GM19455 (cell line): ENCODE results near the gene ERFL.
"Not testable (repeated sequence)": the region's sequence is repeated elsewhere in the genome, so short reads cannot be mapped to it uniquely, and the experiment has no call there.

ENCODE experiments used
- ATAC-seq: cut with Tn5 transposase; IDR thresholded peaks from one replicate; pipeline ENCODE4 v1.9.1; 2021; ENCODE audit not compliant: unreplicated experiment

ERFL gene

DNA sequence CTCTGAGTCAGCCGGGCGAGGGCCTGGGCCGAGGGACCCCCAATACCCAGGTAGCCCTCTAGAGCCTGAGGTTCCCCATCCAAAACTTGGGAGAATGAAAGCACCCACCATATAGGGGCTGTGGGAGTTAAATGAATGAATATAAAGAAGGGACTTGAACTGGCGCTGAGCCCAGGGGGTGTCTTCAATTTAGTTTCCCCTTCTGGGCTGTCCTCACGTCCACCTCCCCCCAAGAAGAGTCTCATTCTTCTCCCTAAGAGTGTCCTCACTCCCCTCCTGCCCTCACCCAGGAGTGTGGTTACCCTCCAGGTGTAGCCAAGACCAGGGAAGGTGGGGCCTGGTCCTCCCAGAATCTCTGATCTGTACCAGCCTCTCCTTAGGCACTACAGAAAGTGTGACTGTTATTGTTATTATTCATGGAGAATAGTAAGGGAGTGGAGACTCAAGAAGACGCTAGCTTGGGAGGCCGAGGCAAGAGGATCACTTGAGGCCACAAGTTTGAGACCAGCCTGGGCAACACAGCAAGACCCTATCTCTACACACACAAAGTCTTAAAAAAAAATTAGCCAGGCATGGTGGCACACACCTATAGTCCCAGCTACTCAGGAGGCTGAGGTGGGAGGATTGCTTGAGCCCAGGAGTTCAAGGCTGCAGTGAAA, 48.5 kb downstream of the ERFL start:
- no peak for ATAC-seq

DNA sequence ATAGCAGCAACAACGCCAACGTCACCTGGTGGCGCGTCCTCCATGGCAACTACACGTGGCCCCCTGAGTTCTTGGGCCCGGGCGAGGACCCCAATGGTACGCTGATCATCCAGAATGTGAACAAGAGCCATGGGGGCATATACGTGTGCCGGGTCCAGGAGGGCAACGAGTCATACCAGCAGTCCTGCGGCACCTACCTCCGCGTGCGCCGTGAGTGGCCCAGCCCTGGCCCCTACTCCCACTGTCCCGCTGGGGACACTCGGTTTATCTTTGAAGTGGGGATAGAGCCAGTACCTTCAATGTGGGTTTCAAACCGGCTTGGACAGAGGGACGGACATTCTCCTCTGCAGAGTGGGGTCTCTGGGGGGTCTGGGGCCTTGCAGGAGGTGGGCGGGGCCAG, 49.2 kb downstream of the ERFL start:
- ATAC-seq = no peak

DNA sequence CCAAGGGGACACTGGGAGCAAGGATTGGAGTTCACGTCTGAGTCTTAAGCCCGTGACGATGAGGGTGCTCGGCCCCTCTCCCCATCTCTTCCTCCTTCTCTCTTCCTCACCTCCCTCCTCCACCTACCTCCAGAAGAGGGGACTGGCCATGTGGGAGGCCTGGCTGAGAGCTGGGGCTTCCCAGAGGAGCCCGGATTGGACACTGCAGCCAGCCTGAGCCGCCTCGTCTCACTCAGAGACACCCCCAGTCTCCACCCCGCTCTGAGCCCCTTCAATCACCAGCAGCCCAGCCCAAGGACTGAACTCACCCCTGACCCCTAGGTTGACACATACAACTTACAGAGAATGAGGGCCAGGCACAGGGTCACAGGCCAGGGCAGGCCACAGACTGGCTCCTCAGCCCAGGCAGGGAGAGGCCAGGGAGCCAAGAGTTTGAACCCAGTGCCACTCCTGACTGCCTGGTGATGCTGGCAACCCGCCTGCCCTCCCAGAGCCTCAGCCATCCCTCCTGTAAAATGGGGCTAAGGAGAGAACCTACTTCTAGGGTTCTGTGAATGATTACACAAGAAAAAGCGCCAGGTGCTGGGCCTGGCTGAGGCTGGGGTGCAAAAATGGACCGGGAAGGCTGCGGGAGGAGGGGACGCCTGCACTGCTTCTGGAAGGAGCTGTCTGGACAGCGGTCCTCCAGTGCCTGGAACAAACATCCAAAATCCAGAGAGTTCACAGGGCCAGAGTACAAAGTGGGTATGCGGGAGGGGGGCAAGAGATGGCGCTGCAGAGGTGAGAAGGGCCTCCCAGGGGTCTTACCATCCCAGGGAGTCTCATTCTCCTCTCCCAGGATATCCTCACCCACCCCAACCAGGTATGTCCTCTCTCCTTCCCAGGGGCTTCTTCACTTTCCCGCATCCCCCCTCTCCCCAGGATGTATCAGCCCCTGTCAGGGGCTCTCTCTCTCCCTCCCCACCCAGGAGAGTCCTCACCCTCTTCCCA, 50.0 kb downstream of the ERFL start:
- no peak for ATAC-seq

DNA sequence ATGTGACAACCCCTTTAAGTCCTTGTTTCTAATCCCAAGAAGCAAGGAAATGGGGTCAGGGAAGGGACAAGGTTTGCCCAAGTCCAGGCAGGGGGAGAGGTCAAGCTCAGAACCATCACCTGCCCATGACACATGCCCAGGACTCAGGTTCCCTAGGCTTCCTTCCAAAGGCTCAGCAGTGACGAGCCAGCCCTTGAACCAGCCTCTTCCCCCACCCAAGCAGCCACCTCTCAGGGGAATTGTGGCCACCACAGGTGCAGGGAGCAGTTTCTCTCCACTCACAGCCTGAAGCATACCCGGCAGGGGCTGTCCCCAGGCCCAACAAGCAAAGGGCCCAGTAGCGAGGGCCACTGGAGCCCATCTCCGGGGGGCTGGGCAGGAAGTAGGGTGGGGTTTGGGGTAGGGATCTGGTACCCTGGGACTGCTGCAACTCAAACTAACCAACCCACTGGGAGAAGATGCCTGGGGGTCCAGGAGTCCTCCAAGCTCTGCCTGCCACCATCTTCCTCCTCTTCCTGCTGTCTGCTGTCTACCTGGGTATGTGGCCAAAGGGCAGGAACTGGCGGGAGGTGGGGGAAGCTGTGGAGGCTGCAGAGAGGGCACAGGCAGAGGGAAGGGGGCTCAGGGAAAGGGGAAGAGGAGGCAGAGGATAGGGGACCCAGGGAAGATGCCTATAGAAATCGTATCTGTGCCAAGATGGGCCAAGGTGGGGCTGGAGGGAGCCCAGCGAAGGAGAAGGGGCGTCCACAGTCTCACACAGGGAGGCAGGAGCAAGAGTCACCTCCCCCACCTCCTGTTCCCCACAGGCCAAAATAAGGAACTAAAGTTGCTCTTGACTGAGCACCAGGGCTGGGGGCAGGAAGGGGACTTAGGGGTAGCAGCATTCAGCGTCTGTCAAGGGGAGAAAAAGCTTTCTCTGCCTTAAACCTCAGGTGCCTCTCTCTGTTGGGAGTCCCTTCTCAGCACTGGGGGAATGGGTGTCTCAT, 51.1 kb downstream of the ERFL start, which contains the start of gene CD79A:
CD79A (plus strand) TSS at position 433 of the 986 bp plus-strand sequence; CDS start at position 459, 26 bp downstream.
- ATAC-seq = no peak

DNA sequence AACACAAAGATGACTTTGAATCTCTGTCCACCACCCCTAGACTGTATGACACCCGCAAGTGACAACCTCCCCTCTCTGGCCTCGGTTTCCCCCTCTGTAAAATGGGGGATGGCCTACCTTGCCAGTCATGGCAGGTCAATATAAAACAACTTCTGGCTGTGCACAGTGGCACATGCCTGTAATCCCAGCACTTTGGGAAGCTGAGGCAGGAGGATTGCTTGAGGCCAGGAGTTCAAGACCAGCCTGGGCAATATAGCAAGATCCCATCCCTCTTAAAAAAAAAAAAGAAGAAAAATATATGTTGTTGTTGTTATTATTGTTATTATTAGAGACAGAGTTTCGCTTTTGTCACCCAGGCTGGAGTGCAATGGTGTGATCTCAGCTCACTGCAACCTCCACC, 52.3 kb downstream of the ERFL start:
- ATAC-seq = not testable (repeated sequence)

DNA sequence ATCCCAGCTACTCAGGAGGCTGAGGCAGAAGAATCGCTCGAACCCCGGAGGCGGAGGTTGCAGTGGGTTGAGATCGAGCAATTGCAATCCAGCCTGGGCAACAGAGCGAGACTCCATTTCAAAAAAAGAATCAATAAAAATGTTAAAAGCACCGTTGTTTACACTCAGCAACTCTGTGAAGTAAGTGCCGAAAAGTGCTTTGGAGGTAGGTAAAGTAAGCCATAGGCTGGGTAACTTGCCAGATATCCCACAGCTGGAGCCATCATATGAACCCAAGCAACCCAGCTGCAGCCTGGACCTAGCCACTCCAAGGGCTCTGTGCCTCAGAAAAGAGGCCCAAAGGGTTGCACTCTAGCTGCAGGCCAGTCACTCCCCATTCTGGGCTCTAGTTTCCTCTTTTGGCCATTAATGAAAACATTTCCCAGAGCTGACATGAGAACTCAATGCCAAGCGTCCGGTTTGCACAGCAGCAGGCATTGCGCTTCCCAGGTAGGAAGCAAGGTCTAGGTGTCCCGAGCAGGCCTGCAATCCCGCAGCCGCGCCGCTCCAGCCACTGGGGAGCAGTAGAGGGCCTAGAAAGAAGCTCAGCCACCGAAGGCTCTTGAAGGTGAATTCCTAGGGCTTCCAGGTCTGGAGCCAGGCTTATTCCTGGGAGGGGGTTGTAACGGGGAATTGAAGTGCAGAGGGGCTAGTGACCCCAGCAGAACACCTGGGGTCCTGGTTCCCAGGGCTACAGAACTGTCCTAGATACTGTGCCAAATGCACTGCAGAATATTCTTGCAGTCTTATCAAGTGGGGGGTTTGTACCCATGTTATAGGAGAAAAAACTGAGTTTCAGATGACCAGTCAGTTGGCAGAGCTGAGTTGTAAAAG, 55.2 kb downstream of the ERFL start:
- ATAC-seq = no peak

DNA sequence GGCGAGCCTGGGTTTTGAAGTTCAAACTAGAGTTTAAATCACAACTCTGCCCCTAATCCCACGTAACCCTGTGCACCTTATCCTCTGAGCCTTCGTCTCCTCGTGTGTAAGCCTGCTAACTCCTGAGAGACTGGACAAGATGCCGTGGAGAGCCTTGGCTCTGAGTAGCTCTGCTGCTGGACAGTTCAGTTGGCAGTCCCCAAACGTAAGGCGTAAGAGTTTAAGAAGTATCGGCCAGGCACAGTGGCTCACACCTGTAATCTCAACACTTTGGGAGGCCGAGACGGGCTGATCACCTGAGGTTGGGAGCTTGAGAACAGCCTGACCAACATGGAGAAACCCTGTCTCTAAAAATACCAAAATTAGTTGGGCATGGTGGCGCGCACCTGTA, 55.9 kb downstream of the ERFL start:
- ATAC-seq = no peak

DNA sequence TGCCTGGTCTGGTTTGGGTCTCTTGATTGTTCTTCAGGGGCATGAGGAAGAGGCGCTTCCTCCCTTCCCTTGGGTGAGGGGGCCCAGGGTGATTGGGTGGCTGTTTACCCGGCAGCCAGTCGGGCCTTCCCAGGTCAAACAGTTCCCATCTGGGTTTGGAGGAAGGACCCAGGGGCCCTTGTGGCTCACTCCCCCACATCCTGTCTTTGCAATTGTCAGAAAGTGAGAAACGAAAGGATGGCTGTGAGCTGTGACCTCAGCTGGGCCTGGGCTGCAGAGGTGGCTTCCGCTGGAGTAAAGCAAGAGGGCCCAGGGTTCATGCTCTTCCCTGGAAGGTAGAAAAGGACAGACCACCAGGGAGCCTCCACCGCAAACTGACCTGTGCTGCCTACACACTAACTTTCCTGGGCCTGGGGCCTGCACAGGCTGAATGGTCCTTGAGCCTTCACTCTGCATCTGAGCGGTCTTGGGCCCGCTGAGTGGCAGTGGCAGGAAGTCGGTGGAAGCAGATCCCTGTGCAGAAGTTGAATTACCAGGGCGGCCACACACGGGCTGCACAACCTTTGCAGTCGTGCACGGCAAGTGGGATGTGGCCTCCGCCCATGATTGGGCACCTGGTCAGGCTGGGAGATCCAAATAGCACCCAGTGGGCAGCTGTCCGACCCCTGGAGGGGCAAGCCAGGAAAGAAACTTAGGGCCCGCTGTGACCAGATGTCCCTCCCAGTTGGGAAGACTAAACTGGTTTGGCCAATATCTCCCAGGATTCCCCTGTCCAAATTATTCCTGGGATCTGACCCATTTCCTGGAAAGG, 56.5 kb downstream of the ERFL start:
- no peak for ATAC-seq

DNA sequence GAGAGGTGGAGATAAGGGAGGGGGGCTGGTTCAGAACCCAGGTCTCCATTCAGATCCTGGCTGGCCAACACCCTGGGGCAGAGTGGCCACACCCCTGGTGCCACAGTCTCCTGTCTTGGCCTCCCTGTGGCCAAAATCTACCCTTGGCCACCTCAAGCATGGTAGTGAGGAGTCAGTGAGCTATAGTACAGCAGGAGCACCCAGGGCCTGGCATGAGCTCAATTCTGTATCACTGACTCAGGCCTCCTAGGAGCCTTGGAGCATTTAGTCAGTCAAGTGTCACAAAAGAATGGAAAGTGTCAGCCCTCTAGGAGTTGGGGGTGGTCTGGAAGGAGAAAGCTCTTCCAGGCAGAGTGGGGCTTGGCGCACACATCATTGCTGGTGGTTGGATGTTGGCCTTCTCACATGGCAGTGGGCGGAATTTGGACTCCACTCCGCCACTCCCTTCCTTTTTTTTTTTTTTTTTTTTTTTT, 57.8 kb downstream of the ERFL start:
- ATAC-seq = no peak

DNA sequence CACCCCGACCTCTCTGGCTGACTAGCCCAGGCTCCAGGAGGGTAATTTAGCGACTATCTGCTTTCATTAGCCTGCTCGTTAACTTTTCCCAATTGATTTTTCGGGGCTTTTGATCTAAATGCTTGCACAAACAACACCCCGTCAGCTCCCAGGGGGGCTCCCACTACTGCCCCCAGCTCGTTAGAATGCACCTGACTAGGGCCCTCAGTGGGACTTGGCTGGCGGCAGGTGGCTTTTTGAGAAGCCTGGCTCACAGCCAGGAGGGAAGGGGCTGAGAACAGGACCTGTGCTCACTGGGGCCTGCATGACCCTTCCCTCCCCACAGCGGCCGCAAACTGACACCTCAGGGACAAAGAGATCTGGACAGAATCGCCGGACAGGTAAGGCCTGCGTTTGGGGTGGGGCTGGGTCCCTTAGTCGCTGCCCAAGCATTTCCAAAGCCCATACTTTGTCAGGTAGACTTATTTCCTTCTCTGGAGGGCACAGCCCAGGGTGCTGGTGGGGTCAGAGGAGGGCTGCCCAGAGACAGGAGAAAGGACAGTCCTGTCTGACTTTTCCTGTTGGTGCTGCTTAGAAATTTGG, 58.8 kb downstream of the ERFL start:
- no peak for ATAC-seq

DNA sequence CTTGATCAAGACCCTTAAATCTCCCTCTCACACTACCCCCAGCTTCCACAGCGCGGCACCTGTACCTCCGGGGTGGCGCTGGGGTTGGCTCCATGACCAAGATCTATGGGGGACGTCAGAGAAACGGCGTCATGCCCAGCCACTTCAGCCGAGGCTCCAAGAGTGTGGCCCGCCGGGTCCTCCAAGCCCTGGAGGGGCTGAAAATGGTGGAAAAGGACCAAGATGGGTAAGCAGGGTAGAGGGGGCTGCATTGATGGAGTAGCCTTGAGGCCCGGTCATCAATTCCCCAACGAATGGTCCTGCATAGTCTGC, 59.3 kb downstream of the ERFL start:
- no peak for ATAC-seq

DNA sequence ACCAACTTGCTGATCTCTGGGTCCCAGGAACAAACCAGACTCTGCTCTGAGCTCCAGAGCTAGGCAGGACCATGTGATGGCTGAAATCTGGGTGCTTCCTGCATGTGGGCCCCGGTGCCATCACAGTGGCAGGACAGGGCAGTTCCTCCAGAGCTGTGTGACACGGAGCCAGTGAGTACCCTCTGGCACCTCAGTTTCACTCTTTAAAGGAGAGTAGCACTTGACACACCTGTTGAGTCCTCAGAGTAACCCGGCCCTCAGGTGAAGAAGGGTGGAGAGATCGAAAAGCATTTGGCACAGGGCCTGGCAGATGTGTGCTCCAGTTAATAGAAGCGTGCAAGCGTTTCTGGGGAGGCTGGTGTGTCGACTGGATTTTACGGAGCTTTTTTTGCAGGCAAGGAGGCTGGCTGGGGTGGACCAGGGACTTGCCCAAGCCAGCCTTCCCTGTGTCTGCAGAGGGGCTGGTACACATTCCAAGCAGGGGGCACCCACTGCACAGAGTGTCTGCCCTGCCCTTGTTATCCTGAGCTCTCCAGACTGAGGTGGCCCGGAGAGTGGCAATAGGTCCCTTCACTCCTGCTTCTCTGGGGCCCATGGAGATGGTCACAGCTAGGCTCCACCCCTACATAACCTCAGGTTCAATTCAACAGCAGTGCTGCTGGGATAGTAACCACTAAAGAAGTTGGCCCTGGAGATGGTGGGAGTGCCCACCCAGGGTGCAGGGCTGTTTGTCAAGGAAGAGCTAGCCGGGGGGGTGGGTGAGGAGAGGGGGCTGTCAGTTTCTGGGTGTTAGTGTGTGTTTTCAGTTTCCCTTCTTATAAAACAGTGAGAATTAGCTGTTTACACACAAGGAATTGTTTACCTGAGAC, 59.9 kb downstream of the ERFL start:
- no peak for ATAC-seq

DNA sequence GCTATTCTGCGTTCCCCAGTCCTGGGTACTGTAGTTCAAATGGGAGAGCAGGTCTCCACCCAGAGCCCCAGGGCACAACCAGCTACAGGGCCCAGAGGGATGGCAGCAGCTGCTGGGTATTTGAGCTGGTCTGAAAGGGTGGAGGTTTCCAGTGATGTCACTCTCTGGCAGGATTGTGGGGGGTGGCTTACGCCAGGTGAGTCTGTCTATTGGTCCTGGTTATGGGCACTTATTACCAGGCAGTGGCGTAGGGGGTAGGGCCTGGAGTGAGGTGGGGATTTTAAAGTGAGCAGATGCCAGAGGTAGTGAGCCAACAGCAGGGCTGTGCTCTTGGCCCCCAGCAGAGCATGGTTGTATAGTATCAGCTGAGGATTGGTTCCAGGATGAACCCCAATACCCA, 62.0 kb downstream of the ERFL start:
- no peak for ATAC-seq

DNA sequence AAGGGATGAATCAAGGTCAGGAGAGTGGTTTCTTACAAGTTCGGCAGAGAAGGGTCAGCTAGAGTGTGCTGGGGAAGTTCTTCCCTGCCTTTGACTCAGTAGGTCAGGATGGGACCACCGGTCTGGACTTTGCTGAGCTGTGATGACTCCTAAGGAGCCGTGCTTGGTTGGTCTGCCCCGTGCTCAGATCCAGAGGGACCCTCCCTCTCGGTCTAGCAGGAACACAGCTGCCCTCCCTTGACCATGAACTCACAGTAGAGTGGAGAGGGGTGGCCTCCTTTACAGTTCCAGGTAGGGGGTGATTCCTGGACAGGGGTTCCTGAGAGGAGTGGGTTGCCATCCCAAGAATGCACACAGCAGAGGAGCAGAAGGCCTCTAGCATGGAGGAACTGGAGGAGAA, 63.9 kb downstream of the ERFL start:
- no peak for ATAC-seq

DNA sequence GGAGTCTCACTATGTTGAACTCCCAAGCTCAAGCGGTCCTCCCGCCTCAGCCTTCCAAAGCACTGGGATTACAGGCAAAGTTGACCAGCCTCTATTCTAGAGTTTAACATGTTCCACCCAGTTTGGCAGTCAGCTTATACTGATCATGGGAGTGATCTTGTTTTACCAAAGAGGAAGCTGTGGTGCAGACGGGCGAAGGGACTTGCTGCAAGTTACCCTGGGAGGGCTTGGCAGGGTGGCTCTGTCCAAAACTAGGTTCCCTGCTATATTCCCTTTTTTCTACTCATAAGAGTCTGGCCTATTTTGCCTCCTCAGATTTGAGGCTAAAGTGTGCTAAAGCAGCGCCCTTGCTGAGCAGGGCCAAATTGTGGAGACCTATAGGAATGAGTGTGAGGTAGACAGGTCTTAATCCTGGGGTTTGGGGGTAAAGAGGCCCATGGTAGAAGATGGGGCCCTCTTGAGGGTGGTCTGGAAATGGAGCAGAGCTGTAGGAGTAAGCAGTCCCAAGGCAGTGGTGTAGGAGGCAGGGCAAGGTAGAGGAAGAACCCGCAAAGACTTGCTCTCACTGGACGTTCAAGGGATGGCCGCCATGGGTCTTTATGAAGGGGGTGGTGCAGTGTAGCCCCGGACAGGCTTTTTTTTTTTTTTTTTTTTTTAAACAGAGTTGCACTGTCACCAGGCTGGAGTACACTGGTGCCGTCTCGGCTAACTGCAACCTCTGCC, 64.9 kb downstream of the ERFL start:
- ATAC-seq = no peak

DNA sequence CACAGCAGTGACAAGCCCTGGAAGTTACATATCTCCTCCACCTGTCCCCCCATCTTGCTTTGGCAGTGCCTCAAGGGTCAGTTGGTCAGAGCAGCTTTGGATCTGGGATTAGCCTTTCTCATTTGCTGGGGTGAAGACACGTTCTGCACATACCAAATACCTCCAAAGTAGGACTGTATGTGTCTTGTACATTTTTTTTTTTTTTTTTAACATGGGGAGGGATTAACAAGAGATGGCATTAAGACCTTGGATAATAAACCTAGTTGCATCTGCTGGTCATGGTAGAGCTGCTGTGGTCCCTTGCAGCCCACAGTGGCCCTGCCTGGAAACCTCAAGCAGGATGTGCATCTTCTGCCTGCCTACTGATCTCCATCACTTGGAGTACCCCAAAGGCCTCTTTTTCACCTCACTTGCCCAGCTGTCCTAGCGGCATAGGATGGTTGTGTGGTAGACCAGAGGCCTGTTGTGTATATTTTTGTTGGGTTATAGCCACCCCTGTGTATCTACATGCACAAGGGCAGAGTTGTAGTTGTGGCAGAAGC, 65.7 kb downstream of the ERFL start:
- no peak for ATAC-seq

DNA sequence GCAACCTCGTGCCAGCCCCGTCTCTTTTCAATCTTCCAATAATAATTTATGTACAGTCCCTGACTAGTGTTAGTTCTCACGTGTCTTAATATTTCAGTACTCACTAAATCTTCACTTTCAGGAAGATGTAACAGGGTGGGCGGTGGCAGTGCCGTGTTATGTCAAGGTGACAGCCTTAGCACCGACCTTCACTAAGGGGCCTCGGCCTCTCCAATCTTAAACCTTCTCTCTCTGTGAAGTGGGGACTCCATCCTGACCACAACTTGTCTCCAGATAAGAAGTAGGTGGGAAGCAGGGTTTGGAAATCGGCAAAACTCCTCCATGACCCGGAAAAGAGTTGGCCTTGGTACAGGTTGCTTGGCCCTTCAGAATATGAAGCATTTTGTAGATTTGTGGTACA, 66.4 kb downstream of the ERFL start:
- ATAC-seq = no peak
